HEK293 (cell line): ENCODE results near the gene OR2AT4.

Source experiments
- BCL11A ChIP-seq: fragments of 450-650 bp; formaldehyde crosslinking; IDR thresholded peaks from 2 replicates; pipeline ENCODE4 v1.5.1; 2016; ENCODE audit warnings: low read depth, missing biosample characterization, missing genetic modification characterization
- KLF16 ChIP-seq: fragments of 450-650 bp; formaldehyde crosslinking; IDR thresholded peaks from 2 replicates; pipeline ENCODE4 v1.5.1; 2017; ENCODE audit warnings: missing biosample characterization, missing genetic modification characterization
- MYNN ChIP-seq: fragments of 450-650 bp; formaldehyde crosslinking; IDR thresholded peaks from 2 replicates; pipeline ENCODE4 v1.5.1; 2016; ENCODE audit warnings: missing biosample characterization, missing genetic modification characterization, borderline replicate concordance
- SALL2 ChIP-seq: fragments of 450-650 bp; formaldehyde crosslinking; IDR thresholded peaks from 2 replicates; pipeline ENCODE4 v1.5.0; 2017; ENCODE audit warnings: missing biosample characterization, mild to moderate bottlenecking, missing genetic modification characterization, borderline replicate concordance
- TCF7L2 ChIP-seq: IDR thresholded peaks from 2 replicates; pipeline ENCODE4 v1.6.1; 2011; ENCODE audit warnings: low read depth, mild to moderate bottlenecking, inconsistent platforms, low read length, moderate library complexity, borderline replicate concordance
- ZBTB17 ChIP-seq: fragments of 450-650 bp; formaldehyde crosslinking; IDR thresholded peaks from 2 replicates; pipeline ENCODE4 v1.5.1; 2016; ENCODE audit warnings: missing biosample characterization, missing genetic modification characterization
- ZNF157 ChIP-seq: fragments of 450-650 bp; formaldehyde crosslinking; IDR thresholded peaks from 2 replicates; pipeline ENCODE4 v1.5.1; 2016; ENCODE audit warnings: missing biosample characterization, missing genetic modification characterization
- ZNF558 ChIP-seq: fragments of 450-650 bp; formaldehyde crosslinking; IDR thresholded peaks from 2 replicates; pipeline ENCODE4 v1.5.1; 2016; ENCODE audit warnings: missing biosample characterization, missing genetic modification characterization
- ZNF571 ChIP-seq: fragments of 450-650 bp; formaldehyde crosslinking; IDR thresholded peaks from 2 replicates; pipeline ENCODE4 v1.5.0; 2017; ENCODE audit warnings: missing biosample characterization, missing genetic modification characterization
- TF ChIP-seq, protein P1 (sequence below): fragments of 450-650 bp; formaldehyde crosslinking; IDR thresholded peaks from 2 replicates; pipeline ENCODE4 v1.5.1; 2016; ENCODE audit warnings: missing biosample characterization, missing genetic modification characterization
- TF ChIP-seq, protein P2 (sequence below): fragments of 450-650 bp; formaldehyde crosslinking; IDR thresholded peaks from 2 replicates; pipeline ENCODE4 v1.5.1; 2016; ENCODE audit warnings: missing biosample characterization, missing genetic modification characterization
- TF ChIP-seq, protein P3 (sequence below): fragments of 450-650 bp; formaldehyde crosslinking; IDR thresholded peaks from 2 replicates; pipeline ENCODE4 v1.5.1; 2016; ENCODE audit warnings: missing biosample characterization, missing genetic modification characterization

DNA sequence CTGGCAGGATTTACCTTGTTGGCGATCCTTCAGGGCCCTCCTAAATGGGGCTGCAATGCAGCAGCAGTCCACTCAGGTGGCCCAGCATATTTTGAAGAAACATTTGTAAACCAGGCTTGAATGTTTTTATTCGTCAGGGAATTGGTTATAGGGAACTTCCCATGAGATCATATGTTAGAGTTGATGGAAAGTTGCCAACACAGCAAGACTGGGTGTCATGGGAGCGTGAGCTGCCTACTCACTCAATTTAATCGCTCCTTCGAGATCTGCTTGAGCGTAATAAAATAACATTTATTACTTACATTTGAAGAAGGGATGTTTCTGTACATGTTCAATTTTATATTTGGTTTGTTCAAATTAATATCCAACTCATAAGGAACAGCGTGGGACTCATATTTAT, 19.4 kb downstream of the OR2AT4 start:
- TF ChIP-seq, protein P1, sequence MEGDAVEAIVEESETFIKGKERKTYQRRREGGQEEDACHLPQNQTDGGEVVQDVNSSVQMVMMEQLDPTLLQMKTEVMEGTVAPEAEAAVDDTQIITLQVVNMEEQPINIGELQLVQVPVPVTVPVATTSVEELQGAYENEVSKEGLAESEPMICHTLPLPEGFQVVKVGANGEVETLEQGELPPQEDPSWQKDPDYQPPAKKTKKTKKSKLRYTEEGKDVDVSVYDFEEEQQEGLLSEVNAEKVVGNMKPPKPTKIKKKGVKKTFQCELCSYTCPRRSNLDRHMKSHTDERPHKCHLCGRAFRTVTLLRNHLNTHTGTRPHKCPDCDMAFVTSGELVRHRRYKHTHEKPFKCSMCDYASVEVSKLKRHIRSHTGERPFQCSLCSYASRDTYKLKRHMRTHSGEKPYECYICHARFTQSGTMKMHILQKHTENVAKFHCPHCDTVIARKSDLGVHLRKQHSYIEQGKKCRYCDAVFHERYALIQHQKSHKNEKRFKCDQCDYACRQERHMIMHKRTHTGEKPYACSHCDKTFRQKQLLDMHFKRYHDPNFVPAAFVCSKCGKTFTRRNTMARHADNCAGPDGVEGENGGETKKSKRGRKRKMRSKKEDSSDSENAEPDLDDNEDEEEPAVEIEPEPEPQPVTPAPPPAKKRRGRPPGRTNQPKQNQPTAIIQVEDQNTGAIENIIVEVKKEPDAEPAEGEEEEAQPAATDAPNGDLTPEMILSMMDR (tag by site-specific recombination): no peak
- TF ChIP-seq, protein P2, sequence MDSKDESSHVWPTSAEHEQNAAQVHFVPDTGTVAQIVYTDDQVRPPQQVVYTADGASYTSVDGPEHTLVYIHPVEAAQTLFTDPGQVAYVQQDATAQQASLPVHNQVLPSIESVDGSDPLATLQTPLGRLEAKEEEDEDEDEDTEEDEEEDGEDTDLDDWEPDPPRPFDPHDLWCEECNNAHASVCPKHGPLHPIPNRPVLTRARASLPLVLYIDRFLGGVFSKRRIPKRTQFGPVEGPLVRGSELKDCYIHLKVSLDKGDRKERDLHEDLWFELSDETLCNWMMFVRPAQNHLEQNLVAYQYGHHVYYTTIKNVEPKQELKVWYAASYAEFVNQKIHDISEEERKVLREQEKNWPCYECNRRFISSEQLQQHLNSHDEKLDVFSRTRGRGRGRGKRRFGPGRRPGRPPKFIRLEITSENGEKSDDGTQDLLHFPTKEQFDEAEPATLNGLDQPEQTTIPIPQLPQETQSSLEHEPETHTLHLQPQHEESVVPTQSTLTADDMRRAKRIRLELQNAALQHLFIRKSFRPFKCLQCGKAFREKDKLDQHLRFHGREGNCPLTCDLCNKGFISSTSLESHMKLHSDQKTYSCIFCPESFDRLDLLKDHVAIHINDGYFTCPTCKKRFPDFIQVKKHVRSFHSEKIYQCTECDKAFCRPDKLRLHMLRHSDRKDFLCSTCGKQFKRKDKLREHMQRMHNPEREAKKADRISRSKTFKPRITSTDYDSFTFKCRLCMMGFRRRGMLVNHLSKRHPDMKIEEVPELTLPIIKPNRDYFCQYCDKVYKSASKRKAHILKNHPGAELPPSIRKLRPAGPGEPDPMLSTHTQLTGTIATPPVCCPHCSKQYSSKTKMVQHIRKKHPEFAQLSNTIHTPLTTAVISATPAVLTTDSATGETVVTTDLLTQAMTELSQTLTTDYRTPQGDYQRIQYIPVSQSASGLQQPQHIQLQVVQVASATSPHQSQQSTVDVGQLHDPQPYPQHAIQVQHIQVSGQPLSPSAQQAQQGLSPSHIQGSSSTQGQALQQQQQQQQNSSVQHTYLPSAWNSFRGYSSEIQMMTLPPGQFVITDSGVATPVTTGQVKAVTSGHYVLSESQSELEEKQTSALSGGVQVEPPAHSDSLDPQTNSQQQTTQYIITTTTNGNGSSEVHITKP (tag by site-specific recombination): no peak
- TF ChIP-seq ZBTB17 (tag by site-specific recombination): no peak
- TF ChIP-seq, protein P3, sequence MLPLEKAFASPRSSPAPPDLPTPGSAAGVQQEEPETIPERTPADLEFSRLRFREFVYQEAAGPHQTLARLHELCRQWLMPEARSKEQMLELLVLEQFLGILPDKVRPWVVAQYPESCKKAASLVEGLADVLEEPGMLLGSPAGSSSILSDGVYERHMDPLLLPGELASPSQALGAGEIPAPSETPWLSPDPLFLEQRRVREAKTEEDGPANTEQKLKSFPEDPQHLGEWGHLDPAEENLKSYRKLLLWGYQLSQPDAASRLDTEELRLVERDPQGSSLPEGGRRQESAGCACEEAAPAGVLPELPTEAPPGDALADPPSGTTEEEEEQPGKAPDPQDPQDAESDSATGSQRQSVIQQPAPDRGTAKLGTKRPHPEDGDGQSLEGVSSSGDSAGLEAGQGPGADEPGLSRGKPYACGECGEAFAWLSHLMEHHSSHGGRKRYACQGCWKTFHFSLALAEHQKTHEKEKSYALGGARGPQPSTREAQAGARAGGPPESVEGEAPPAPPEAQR (tag by site-specific recombination): no peak
- TF ChIP-seq KLF16 (tag by site-specific recombination): no peak
- no peak for TF ChIP-seq BCL11A
- TF ChIP-seq ZNF571 (tag by site-specific recombination): no peak
- no peak for TF ChIP-seq ZNF558 (tag by site-specific recombination)
- TF ChIP-seq TCF7L2: no peak
- no peak for TF ChIP-seq ZNF157
- TF ChIP-seq SALL2: no peak
- TF ChIP-seq MYNN (tag by site-specific recombination): no peak
